Stimulated activated CD8-positive, alpha-beta memory T cell treated with anti-CD3 and anti-CD28 coated beads, Interleukin-2, amount 100 ng/mL, for 1 hour (primary cell): Measurements from ENCODE around the gene EHMT1.
A peak's percentile ranks its signal among the peaks of the same experiment; 100 is the strongest.

ENCODE experiments used
- DNase-seq, 2 donors: peaks; one replicate each; pipeline ENCODE4 v3.0.0-alpha.2; 2020; ENCODE audit warnings: low read depth in 2 of 2

Gene EHMT1

GRCh38 chr9:137618105-137619067 lies at the start of gene EHMT1:
Gene EHMT1 (plus strand): TSS chr9:137619005. CDS start chr9:137619029, 24 bp downstream.
- peak; percentile 82 to 86 for DNase-seq

GRCh38 chr9:137569609-137570203 lies 49.1 kb upstream of the EHMT1 start:
- no peak for DNase-seq

GRCh38 chr9:137570566-137570965 lies 48.2 kb upstream of the EHMT1 start:
- no peak for DNase-seq

GRCh38 chr9:137574192-137574591 lies 44.6 kb upstream of the EHMT1 start:
- DNase-seq: no peak

- DNase-seq: no peak
Observed at GRCh38 chr9:137575364-137575715, 43.5 kb upstream of the EHMT1 start.

GRCh38 chr9:137575716-137576411 lies 42.9 kb upstream of the EHMT1 start:
- DNase-seq: no peak

- peak; percentile 89 to 93 for DNase-seq
Observed at GRCh38 chr9:137578518-137579258, 40.1 kb upstream of the EHMT1 start, which contains the start of gene DPH7. Gene DPH7 (minus strand): TSS chr9:137578925. CDS start chr9:137578777, 148 bp downstream.

GRCh38 chr9:137579259-137579604 lies 39.6 kb upstream of the EHMT1 start:
- no peak for DNase-seq

- no peak for DNase-seq
Observed at GRCh38 chr9:137580209-137580953, 38.4 kb upstream of the EHMT1 start.

GRCh38 chr9:137580954-137581322 lies 37.9 kb upstream of the EHMT1 start:
- no peak for DNase-seq

GRCh38 chr9:137581361-137582285 lies 37.2 kb upstream of the EHMT1 start:
- no peak for DNase-seq

GRCh38 chr9:137582286-137582860 lies 36.4 kb upstream of the EHMT1 start:
- DNase-seq: no peak

- no peak for DNase-seq
Observed at GRCh38 chr9:137583347-137583746, 35.5 kb upstream of the EHMT1 start.

- DNase-seq: no peak
Observed at GRCh38 chr9:137583957-137584356, 34.8 kb upstream of the EHMT1 start.

GRCh38 chr9:137586854-137587253 lies 32.0 kb upstream of the EHMT1 start:
- no peak for DNase-seq

GRCh38 chr9:137588311-137588710 lies 30.5 kb upstream of the EHMT1 start:
- DNase-seq: no peak

GRCh38 chr9:137588891-137589290 lies 29.9 kb upstream of the EHMT1 start:
- no peak for DNase-seq

- DNase-seq: no peak
Observed at GRCh38 chr9:137589441-137590122, 29.2 kb upstream of the EHMT1 start.

GRCh38 chr9:137590123-137590468 lies 28.7 kb upstream of the EHMT1 start:
- DNase-seq: no peak
